ENCODE data around the gene SIRT5. TPM values are rescaled to one million over a fixed set of nuclear protein-coding genes. Genes with fewer than 3 reads are reported as not detected.

Gene SIRT5
- total RNA-seq: 8.8 TPM
- long read RNA-seq, transcript SIRT5-205 (10 exons, 3,922 nt): major isoform, 6 of 35 reads
- long read RNA-seq, partial matches to known transcripts: 6 of 35 reads
- long read RNA-seq, other reads (novel, unspliced or antisense): 22 of 35 reads

DNA sequence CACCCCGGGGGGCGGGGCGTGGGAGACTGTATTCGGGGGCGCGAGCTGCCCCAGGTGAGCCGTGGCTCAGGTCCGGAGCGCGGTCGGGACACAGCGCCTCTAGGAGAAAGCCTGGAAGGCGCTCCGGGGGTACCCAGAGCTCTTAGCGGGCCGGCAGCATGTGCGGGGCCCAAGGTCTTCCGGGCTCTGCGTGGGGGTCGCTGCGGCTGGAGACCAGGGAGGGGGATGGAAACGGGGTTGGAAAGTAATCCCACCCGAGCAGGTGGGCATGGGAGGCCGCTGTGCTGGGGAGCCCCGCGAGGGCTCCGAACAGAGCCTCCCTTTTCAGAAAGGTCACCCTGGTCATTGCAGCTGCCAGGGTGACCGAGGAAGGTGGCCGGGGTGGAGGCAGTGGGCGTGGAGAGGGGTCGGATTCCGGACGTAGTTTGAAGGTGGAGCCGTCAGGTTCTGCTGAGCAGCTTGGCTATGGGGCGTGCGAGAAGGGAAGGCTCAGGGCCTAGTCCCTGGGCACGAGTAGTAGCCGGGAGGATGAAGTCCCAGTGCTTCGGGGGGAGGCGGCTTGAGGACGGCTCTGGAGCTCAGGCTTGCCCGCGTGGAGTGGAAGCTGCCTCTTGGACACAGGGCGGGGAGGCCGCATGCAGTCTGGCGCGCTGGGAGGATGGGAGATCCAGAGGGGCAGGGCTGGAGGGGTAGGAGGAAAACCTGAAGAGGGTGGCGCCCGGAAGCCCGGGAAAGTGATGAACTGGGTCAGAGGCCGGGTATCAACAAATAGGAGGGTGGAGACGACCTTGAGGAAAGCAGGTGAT lies at the start of gene SIRT5:
TSS of gene SIRT5 (plus strand) at position 31 of the 806 bp plus-strand sequence. CDS start 9,510 bp downstream, outside the sequence.
- DNase-seq (ENCODE audit: low spot score): peak; percentile 94

- DNase-seq (ENCODE audit: low spot score): no peak
Observed at GRCh38 chr6:13524801-13525508, 49.4 kb upstream of the SIRT5 start.

- DNase-seq (ENCODE audit: low spot score): no peak
Observed at GRCh38 chr6:13526357-13526726, 48.1 kb upstream of the SIRT5 start.

GRCh38 chr6:13526727-13527670 lies 47.4 kb upstream of the SIRT5 start:
- DNase-seq (ENCODE audit: low spot score): no peak

GRCh38 chr6:13527671-13528056 lies 46.7 kb upstream of the SIRT5 start:
- no peak for DNase-seq (ENCODE audit: low spot score)

DNA sequence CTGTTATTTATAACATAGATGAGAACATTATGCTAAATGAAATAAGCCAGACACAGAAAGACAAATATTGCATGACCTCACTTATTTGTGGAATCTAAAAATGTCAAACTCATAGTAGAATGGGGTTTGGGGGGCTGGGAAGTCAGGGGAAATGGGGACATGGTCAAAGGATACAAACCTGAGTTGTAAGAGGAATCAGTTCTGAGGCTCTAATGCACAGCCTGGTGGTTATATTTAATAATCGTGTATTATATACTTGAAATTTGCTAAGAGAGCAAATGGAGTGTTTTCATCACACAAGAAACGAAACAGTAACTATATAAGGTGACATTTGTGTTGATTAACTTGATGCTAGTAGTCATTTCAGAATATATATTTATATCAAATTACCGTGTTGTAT lies 46.2 kb upstream of the SIRT5 start:
- DNase-seq (ENCODE audit: low spot score): no peak

GRCh38 chr6:13528777-13529343 lies 45.5 kb upstream of the SIRT5 start:
- no peak for DNase-seq (ENCODE audit: low spot score)

GRCh38 chr6:13531956-13532355 lies 42.4 kb upstream of the SIRT5 start:
- no peak for DNase-seq (ENCODE audit: low spot score)

DNA sequence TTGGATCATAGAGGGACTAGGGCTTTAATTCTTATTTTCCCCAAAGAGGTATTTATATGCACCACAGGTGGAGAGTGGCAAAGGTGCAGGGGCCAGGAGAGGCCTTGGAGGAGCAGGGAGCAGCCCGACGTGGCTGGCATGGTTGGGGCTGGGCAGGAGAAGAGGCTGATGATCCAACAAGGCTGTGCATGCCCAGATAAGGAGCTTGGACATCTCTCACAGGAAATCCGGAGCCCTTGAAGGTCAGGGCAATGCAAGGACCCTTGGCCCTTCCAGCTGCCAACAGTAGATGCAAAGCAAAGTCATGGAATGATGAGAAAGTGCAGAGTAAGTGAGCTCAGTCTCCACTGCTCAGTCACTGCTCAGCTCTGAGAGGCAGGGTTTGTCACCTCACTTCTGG lies 39.9 kb upstream of the SIRT5 start:
- DNase-seq (ENCODE audit: low spot score): no peak

GRCh38 chr6:13535306-13535705 lies 39.1 kb upstream of the SIRT5 start:
- DNase-seq (ENCODE audit: low spot score): no peak

GRCh38 chr6:13536796-13537526 lies 37.4 kb upstream of the SIRT5 start:
- DNase-seq (ENCODE audit: low spot score): no peak

GRCh38 chr6:13537527-13537897 lies 36.9 kb upstream of the SIRT5 start:
- no peak for DNase-seq (ENCODE audit: low spot score)

GRCh38 chr6:13538084-13538483 lies 36.3 kb upstream of the SIRT5 start:
- DNase-seq (ENCODE audit: low spot score): no peak

DNA sequence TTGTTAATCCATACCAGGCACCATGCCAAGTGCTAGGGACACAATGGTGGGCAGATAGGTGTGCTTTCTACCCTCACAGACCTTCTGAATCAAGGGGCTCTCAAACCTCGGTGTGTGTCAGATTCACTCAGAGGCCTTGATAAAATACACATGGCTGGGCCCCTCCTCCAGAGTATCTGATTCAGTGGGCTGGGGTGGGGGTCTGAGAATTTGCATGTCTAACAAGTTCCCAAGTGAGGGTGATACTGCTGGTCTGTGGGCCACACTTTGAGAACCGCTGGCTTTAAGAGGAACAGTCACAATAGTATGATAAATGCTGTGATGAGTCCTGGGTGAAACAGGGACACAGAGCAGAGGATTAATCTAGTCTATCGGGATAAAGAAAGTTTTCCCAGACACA lies 35.8 kb upstream of the SIRT5 start:
- DNase-seq (ENCODE audit: low spot score): no peak

- no peak for DNase-seq (ENCODE audit: low spot score)
Observed at GRCh38 chr6:13539572-13539971, 34.8 kb upstream of the SIRT5 start.

- DNase-seq (ENCODE audit: low spot score): no peak
Observed at GRCh38 chr6:13541496-13541895, 32.9 kb upstream of the SIRT5 start.

DNA sequence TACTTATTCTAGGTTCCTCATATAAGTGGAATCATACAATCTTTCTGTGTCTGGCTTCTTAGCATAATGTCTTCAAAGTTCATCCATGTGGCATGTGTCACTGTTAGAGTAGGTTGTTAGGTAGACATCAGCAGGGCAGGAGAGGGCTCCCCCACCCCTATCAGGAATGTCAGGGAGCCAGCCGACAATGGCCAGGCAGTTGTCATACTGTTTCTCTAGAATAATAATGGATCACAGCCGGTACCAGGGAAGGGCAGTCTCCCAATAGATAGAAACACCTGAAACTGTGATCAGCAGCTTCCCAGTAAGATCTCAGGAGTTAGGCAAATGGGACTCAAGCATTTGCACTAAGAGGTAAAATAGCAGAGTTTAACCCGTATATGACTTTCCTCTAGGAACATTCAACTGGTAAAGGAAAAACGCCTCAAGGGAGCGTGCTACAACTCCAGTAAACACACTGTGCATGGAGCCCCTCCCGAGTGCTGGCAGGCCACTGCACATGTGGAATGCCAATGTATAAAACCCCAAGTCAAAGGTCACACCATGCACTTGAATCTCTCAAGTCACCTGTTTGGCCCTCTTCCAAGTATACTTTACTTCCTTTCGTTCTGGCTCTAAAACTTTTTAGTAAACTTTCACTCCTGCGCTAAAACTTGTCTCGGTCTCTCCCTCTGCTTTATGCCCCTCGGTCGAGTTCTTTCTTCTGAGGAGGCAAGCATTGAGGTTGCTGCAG lies 29.8 kb upstream of the SIRT5 start:
- DNase-seq (ENCODE audit: low spot score): no peak

- DNase-seq (ENCODE audit: low spot score): no peak
Observed at GRCh38 chr6:13545885-13546284, 28.5 kb upstream of the SIRT5 start.

- no peak for DNase-seq (ENCODE audit: low spot score)
Observed at GRCh38 chr6:13548500-13549210, 25.7 kb upstream of the SIRT5 start.
